ENCODE data around the gene NLGN1.

NLGN1 gene

GRCh38 chr3:173774294-173774693 is 376.8 kb downstream of the NLGN1 start:
- DNase-seq: no peak

DNA sequence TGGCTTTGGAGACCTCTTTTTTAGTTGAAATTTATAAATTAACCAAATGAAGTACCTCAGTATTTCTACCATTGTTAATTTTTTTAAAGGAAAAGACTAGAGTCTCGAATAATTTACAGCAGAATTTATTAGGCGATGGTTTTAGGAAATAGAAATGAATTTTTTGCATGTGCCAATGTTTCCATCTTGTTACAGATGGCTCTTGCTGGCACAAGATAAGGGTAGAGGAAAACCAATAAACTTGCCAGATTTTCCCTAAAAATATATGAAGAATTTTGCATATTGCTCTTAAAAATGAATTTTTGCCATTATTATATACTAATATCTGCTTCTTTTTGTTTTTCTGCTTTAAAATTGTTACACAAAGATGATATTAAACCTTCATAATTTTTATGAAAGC is 380.7 kb downstream of the NLGN1 start:
- DNase-seq: no peak

DNA sequence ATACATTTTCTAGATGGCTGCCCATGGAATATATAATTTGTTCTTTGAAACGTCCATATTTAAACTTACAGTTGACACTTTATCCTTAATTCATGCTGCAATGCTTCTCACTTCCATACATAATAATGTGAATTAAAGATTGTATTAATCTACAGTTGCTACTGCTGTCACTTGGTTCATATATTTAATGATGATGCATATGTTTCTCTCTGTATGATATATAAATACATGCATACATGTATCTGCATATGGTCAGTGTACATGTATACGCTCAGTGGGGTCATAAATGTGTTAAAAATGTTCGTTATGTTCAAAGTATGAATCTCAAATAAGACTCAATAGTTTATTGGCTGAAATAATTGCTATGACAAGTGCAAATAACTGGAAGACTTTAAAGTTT is 382.5 kb downstream of the NLGN1 start:
- DNase-seq: no peak

DNA sequence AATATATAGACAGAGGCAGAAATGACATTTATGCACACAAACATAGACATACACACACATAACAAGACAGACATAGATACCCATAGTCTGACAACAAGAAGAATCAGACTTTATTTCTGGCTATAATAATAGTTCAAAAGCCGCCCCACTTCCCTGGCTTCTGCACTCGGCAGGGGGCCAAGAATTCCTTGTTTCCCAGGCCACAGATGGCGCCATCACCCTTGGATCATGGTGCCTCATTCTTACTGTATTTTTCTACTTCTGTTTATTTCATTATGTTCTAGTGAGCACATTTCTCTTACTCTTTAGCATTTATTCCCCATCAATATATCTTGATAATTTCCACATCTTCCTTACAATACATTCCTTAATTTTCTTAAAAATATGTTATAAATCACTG is 387.5 kb downstream of the NLGN1 start:
- no peak for DNase-seq

DNA sequence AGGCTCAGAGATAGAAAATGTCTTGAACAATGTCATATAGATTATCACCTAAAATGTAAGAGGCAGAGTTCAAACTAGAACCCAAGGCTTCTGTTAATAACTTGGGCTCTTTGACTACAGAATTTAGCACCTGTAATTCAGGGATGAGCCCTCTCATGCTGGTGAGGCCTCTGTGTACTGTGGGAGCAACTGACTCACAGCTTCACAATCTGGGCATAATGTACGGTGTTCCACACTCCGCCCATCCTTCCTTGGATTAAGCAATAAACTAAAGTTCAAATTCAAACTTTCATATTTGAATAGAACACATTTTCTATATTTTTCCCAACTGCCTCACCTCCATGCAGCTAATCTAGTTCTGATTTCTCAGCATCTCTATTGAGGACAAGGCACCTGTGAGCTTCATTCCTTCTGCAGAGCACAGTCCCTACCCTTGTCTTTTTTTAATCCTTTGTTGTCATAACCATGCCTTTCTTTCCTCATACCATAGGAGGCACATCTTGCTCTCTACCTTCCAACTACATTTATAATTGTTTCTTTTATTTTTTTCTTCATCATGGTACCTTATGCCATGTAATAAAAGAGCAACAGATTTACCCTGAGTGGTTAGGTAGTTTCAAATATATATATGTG is 392.1 kb downstream of the NLGN1 start:
- DNase-seq: no peak

GRCh38 chr3:173793963-173794362 is 396.4 kb downstream of the NLGN1 start:
- DNase-seq: no peak

DNA sequence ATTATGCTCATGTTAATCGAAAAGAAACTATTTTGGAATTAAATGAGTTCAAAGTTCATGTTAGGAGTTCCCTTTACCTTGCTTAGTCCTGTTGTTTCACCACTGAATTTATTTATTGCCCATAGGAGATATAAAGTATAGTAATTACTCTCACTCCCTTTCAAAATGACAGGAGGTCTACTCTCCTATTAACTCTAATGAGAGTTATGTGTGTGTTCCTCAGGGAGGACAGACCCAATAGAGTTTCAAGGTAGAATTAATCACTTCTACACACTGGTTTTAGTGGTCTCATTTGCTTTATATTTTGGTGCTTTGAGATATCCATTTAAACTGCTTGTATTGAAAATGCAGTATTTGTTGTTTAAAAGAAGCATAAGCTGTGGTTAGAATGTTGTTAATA is 398.9 kb downstream of the NLGN1 start:
- no peak for DNase-seq

DNA sequence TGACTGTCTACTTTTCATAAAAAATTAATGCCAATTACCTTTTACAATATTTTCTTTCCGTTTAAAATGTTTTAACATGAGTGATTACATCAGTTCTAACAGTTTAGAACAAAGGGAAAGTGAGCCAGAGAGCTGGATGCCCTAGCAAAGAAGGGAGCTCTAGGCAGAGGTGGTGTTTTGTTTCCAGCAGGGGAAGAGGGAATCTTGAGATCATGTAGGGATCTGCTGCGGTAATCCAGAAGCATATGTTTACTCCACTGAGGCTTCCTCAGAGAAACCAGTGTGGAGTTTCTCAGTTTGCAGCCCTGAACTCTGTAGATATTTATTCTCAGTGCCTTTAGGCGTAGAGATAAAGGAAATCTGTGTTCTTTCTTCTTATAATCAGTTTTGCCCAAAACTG is 399.3 kb downstream of the NLGN1 start:
- DNase-seq: no peak

DNA sequence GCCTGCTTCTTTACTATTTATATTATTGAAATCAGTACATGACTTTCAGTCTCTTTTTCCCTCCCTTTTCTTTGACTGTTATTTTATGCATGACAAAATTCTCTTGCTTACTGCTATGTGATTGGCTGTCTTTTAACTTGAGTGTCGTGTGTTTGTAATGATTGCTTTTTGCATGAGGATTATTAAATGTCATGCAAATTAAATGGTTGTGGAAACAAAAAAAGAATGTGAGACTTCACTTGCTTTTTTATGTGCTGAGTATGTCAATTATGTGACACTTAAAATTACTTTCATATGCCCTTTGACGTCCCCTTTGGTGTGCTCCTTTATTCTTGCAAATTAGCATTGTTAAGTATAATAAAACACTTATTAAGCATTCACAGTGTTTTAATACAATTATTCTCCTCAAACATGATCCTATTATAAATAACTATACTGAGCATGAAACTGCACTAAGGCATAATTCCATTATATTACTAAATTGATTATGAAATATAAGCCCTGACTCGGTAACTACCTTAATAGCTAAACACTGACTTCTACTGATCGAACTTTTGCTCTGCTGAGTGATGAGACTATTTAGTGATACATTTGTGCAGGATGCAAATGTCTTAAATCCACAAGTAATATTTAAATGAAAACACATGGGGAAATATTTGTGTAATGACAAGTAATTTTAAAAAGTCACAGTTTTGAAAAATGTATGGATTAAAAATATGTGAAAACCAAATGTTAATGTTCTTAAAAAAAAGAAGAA is 401.7 kb downstream of the NLGN1 start:
- DNase-seq: no peak

GRCh38 chr3:173800154-173800553 is 402.6 kb downstream of the NLGN1 start:
- no peak for DNase-seq

DNA sequence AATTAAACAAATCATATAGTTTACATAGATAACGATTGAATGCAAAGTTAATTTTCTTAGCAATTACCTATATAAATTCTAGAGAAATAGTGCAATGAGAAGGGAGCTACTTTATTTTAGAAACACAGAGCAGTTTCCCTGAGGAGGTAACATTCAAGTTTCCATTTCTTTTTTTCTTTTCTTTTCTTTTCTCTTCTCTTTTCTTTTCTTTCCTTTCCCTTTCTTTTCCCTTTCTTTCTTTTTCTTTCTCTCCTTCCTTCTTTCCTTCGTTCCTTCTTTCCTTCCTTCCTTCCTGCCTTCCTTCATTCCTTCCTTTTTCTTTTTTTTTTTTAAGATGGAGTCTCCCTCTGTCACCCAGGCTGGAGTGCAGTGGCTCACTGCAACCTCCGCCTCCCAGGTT is 417.3 kb downstream of the NLGN1 start:
- no peak for DNase-seq

DNA sequence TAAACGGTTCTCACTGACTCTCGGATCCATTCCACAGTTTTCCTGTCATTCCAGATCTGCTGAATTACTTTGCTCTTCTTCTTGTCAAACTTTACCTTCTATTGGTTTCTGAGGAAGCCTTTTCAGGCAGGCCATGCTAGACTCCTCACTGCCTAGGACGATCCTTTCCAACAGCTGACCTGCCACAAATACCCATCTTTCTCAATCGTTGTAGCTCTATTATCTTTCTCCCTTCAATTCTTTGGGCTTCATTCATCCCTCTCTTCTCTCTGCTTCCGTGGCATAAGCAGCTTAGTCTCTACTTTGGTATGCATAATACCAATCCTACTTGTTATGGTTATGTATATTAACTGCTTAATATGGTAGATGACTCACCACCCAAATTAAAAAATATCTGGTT is 421.8 kb downstream of the NLGN1 start:
- no peak for DNase-seq

DNA sequence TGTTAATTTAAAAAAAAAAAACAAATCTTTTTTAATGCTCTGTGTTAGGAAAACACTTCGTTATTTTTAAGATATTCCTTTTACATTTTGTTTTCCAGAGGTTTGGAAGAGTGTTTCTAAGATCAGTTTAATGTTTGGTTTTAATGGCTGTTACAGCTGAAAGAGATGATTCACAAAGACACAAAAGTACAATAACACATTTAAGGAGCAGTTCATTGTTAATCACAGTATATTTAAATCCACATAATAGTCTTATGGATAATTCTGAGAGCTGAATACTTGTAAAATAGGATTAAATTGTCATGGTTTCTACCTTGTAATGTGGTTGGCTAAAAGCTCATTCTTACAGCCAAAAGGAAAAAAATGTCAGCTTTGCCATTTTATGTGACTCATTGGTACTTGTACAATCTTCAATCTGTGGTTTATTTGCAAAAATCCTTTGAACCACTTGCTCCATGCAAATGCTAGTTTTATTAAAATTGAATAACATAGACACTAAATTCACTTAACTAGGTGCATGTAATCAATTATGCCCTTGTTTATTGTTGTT is 426.4 kb downstream of the NLGN1 start:
- no peak for DNase-seq

DNA sequence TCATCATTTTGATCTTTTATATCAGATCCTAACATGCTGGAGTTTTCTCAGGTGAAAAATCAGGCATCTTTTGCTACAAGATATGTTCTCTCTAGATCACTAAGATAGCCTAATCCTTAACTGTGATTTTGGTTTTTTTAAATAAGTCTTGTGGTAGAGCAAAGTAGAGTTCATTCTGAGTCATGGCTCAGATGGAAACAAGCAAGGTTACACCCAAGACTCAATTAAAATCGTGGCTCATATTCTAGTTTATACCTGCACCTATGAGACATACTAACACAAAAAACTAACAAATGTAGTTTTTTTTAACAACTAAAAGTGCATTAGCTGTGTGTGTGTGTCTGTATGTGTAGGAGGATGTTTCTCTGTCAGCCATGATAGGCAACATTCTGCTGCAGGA is 428.2 kb downstream of the NLGN1 start:
- no peak for DNase-seq

- DNase-seq: no peak
Observed at GRCh38 chr3:173826416-173826815, 428.9 kb downstream of the NLGN1 start.

DNA sequence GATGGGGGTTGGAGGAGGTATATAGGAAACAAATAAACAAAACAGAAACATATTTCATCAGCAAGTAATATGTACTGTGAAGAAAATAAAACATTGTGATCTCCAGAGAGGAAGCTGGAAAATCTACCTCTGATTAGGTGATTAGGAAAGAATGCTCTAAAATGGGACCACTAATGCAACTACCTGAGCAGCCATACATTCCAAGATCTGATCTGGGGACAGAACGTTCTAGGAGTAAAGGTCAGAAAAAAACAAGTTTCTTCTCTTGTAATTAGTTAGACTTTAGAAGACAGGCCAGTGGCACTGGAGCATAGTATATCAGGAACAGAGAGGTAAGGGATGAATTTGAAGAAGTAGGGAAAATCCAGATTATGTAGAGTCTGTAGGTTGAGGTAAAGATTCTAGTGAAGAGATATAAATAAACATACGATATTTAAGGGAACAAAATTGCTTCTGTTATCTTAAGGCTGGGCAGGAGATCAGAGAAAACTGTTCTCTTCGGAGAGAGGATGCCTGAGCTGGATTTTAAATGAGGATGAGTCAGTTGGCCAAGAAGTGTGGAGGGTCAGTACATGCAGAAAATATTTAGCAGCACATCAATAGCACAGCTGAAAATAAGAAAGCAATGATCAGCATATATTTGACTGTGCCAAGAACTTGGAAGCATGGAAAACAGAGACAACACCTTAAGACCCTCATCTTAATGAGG is 429.5 kb downstream of the NLGN1 start:
- DNase-seq: no peak

GRCh38 chr3:173838644-173839043 is 441.1 kb downstream of the NLGN1 start:
- DNase-seq: no peak

DNA sequence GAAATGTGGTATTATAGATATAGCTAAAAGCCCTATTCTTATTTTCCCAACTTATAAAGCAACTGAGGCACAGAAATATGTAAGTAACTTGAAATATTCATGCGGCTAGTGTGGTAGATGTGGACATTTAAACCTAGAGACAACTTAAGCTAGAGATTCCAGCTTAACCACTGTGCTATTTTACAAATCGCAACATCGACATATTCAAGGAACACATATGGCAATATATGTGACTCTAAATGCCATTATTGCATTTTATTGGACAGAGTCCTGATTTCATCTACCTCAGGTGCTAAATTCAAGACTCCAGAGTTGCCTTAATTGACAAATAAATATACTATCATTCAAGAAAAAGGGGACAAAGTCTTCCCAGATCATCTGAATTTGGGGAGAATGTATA is 442.3 kb downstream of the NLGN1 start:
- DNase-seq: no peak

GRCh38 chr3:173841334-173841733 is 443.8 kb downstream of the NLGN1 start:
- DNase-seq: no peak

DNA sequence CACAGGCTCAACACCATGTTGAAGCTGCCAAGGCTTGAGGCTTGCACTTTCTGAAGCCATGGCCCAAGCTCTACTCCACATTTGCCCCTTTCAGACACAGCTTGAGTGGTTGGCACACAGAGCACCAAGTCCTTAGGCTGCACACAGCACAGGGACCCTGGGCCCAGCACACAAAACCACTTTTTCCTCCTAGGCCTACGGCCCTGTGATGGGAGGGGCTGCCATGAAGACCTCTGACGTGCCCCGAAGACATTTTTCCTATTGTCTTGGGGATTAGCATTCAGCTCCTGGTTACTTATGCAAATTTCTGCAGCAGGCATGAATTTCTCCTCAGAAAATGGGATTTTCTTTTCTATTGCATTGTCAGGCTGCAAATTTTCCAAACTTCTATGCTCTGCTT is 445.5 kb downstream of the NLGN1 start:
- DNase-seq: no peak

- DNase-seq: no peak
Observed at GRCh38 chr3:173846584-173846983, 449.0 kb downstream of the NLGN1 start.

- DNase-seq: no peak
Observed at GRCh38 chr3:173849489-173849888, 451.9 kb downstream of the NLGN1 start.

DNA sequence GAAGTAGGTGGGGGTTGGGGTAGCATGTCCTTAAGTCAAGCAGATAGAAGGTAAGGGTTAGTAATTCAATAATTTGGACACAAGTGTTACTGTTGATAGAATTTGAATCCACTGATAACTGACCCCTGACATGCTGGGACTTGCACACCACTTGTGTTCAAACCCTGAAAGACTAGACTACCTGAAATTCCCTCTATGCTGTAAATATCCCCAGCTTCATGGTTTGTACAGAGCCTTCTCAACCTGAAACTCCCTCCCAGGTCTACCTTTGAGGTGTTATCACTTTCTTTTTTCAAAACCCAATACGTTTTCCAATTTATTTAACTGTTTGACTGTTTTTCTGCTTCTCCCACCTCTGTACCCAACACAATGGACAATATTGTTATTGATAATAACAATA is 459.6 kb downstream of the NLGN1 start:
- no peak for DNase-seq

DNA sequence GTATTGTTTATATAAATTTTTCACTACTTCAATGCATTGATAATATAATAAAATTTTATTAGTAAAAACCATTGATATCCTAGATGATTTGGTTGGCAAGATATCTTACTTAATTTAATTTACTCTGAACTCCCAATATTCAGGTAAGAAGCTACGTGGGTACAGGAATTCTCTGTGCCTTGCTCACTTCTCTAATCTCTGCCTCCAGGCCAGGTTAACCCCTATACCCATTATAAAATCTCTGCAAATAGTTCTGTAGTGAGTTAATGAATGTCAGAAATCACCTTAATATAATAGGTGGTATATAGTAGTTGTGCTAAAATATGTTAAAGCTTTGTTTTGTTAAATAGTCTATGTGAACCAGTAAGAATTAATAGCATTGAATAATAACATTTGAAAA is 465.2 kb downstream of the NLGN1 start:
- DNase-seq: no peak

Data from suppressor macrophage (primary cell).